OCI-LY3 (cell line): ENCODE data around the gene GTF2A2.

Experiments used
- H2AFZ ChIP-seq: fragments of 200-600, 300-600 bp; shearing (Covaris generic); 2 replicates; pipeline ENCODE4 v1.6.0; 2014; ENCODE audit warnings: antibody characterized with exemption, low read depth, low read length
- H3K27ac ChIP-seq: fragments of 200-600, 300-600 bp; sonication (generic); 2 replicates; pipeline ENCODE4 v1.5.1; 2014; ENCODE audit warnings: mild to moderate bottlenecking, low read length, moderate library complexity, mixed read lengths
- H3K27me3 ChIP-seq: fragments of 200-600, 300-600 bp; sonication (generic); 2 replicates; pipeline ENCODE4 v1.6.1; 2014; ENCODE audit warnings: low read depth, low read length, mixed read lengths
- H3K36me3 ChIP-seq: fragments of 200-600, 300-600 bp; sonication (generic); replicated peaks from 2 replicates; pipeline ENCODE3; 2014; ENCODE audit warnings: low read depth, low read length, mixed read lengths
- H3K4me1 ChIP-seq: fragments of 300-600, 200-600 bp; sonication (generic); 2 replicates; pipeline ENCODE4 v1.6.1; 2014; ENCODE audit warnings: low read length, mixed read lengths
- H3K4me2 ChIP-seq: fragments of 200-600, 300-600 bp; sonication (generic); 2 replicates; pipeline ENCODE4 v1.6.1; 2014; ENCODE audit warnings: low read length, mixed read lengths
- H3K4me3 ChIP-seq: fragments of 300-600, 200-600 bp; sonication (generic); 2 replicates; pipeline ENCODE4 v1.5.1; 2014; ENCODE audit warnings: antibody characterized with exemption, mild to moderate bottlenecking, low read length, moderate library complexity
- H3K79me2 ChIP-seq: fragments of 300-600, 200-600 bp; shearing (Covaris generic); 2 replicates; pipeline ENCODE4 v1.6.1; 2014; ENCODE audit warnings: mild to moderate bottlenecking, low read length, mixed read lengths
- H3K9ac ChIP-seq: fragments of 300-600, 200-600 bp; shearing (Covaris generic); 2 replicates; pipeline ENCODE4 v1.6.0; 2014; ENCODE audit warnings: mild to moderate bottlenecking, low read length, moderate library complexity
- H3K9me3 ChIP-seq: fragments of 200-600, 300-600 bp; shearing (Covaris generic); 2 replicates; pipeline ENCODE4 v1.6.1; 2014; ENCODE audit warnings: low read length, mixed read lengths; ENCODE audit not compliant: insufficient read depth
- H4K20me1 ChIP-seq: fragments of 200-600, 300-600 bp; sonication (generic); 2 replicates; pipeline ENCODE4 v1.6.1; 2016; ENCODE audit warnings: low read length, mixed read lengths; ENCODE audit not compliant: insufficient read depth
- EZH2phosphoT487 ChIP-seq: fragments of 200-600 bp; shearing (Covaris generic); IDR thresholded peaks from 2 replicates; pipeline ENCODE4 v1.6.1; 2018; ENCODE audit warnings: antibody characterized with exemption, mixed run types, low read depth
- TF ChIP-seq, protein P1 (sequence below): fragments of 200-600, 300-600 bp; sonication (generic); IDR thresholded peaks from 2 replicates; pipeline ENCODE4 v1.5.1; 2014; ENCODE audit warnings: antibody characterized with exemption, low read length, low read depth

The GTF2A2 gene

DNA sequence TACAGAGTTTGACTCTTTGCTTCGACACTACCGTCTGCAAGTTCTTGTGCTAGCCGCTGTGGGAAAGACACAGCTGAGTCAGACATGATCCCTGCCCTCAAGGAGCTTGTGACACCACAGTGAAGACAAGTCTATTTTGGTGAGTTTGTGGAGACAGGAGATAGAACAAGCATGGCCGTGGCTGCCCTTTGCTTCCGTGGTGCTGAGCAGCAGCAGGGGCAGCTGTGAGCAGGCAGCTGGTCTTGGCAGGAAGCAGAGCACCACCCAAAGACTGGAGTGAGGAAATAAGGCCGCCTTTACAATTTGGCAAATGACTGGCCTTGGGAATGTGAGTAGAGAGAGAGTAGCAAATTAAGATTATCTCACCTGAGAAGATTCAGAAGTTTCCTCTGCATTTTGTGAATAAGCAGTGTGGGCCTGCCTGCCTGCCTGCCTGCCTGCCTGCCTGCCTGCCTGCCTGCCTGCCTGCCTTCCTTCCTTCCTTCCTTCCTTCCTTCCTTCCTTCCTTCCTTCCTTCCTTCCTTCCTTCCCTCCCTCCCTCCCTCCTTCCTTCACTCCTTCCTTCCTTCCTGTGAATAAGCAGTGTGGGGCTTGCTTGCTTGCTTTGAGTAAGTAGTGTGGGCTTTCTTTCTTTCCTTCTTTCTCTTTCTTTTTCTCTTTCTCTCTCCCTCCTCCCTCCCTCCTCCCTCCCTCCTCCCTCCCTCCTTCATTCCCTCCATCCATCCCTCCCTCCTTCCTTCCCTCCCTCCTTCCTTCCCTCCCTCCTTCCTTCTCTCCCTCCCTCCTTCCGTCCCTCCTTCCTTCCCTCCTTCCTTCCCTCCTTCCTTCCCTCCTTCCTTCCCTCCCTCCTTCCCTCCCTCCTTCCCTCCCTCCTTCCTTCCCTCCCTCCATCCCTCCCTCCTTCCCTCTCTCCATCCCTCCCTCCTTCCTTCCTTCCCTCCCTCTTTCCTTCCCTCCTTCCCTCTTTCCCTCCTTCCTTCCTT, 47.3 kb downstream of the GTF2A2 start:
- Histone ChIP-seq H3K27me3 (no peaks in the 10 kb centered on the region), H3K9ac (no peak overlapping the region), H3K27ac (no peak overlapping the region), H2AFZ (no peak overlapping the region), H3K79me2 (no peaks in the 10 kb centered on the region), H3K4me2 (no peak overlapping the region), H3K4me3 (no peak overlapping the region), H3K36me3 (peaks cover 3% of the 10 kb centered on the region), H4K20me1 (no peaks in the 10 kb centered on the region), H3K9me3 (no peaks in the 10 kb centered on the region), H3K4me1 (peaks cover 14% of the 10 kb centered on the region)
- TF ChIP-seq, protein P1, sequence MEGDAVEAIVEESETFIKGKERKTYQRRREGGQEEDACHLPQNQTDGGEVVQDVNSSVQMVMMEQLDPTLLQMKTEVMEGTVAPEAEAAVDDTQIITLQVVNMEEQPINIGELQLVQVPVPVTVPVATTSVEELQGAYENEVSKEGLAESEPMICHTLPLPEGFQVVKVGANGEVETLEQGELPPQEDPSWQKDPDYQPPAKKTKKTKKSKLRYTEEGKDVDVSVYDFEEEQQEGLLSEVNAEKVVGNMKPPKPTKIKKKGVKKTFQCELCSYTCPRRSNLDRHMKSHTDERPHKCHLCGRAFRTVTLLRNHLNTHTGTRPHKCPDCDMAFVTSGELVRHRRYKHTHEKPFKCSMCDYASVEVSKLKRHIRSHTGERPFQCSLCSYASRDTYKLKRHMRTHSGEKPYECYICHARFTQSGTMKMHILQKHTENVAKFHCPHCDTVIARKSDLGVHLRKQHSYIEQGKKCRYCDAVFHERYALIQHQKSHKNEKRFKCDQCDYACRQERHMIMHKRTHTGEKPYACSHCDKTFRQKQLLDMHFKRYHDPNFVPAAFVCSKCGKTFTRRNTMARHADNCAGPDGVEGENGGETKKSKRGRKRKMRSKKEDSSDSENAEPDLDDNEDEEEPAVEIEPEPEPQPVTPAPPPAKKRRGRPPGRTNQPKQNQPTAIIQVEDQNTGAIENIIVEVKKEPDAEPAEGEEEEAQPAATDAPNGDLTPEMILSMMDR = no peak
- no peak for TF ChIP-seq EZH2phosphoT487

DNA sequence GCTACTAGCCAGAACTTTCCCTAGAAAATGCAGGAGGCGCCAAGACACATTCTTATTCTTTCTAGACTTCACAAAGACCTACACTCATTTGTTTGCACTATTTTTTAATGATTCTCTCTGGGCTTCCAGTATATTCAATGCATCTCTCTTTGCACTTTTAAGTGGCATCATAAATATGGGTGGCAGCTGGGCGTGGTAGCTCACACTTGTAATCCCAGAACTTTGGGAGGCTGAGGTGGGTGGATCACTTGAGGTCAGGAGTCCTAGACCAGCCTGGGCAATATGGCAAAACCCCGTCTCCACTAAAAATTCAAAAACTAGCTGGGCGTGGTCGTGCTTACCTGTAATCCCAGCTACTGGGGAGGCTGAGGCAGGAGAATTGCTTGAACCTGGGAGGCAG, 51.3 kb downstream of the GTF2A2 start:
- Histone ChIP-seq H3K4me2 (no peak overlapping the region), H3K9me3 (peaks cover 20% of the 10 kb centered on the region), H3K36me3 (peaks cover 21% of the 10 kb centered on the region), H3K4me3 (no peak overlapping the region), H3K9ac (no peak overlapping the region), H2AFZ (no peak overlapping the region), H3K79me2 (no peaks in the 10 kb centered on the region), H3K27ac (no peak overlapping the region), H4K20me1 (no peaks in the 10 kb centered on the region), H3K4me1 (no peaks in the 10 kb centered on the region), H3K27me3 (no peaks in the 10 kb centered on the region)
- TF ChIP-seq, protein P1 = no peak
- TF ChIP-seq EZH2phosphoT487 = no peak

DNA sequence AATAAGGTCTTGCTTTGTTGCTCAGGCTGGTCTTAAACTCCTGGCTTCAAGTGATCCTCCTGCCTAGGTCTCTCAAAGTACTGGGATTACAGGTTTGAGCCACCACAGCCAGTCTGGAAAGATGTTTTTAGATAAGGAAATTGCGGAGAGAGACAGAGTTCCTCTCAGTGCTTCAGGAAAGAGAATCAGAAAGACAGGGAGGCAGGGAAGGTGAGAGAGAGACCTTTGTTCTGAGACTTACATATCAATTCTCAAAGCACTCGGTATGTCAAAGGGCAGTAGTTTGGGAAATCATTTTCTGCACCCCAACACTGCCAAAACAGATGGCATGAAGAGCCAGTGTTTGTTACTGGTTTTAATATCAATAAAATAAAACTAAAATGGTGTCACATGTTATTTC, 58.9 kb downstream of the GTF2A2 start:
- H4K20me1 ChIP-seq = no peaks in the 10 kb centered on the region
- H3K9me3 ChIP-seq = peaks cover 13% of the 10 kb centered on the region
- H2AFZ ChIP-seq = no peak overlapping the region
- H3K79me2 ChIP-seq = no peaks in the 10 kb centered on the region
- no peak for TF ChIP-seq EZH2phosphoT487
- TF ChIP-seq, protein P1 = no peak
- no peak overlapping the region for H3K27ac ChIP-seq
- H3K27me3 ChIP-seq = no peaks in the 10 kb centered on the region
- 0 out of 2 replicates have a peak, but pooled peaks cover 3% of the 10 kb centered on the region for H3K4me1 ChIP-seq
- H3K36me3 ChIP-seq = peaks cover 9% of the 10 kb centered on the region
- H3K9ac ChIP-seq = no peak overlapping the region
- H3K4me2 ChIP-seq = no peak overlapping the region
- H3K4me3 ChIP-seq = no peak overlapping the region

DNA sequence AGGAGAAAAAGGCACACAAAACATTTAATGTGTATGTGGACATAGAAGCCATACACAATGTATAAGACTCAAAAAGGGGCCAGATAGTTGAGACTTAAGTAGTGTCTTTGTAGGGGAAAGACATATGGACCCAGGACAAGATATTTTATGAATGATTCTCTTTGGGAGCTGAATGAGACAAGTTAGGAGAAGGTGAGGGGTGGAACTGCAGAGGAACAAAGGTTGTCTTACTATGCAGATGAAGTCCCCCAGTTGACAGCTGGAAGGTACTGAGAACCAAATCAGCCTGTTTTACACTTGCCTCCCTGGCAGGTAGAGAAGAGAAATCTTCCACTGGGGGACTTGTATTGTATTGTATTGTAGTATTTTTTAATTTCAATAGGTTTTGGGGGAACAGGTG, 60.7 kb downstream of the GTF2A2 start:
- H3K27me3 ChIP-seq = no peaks in the 10 kb centered on the region
- peaks cover 6% of the 10 kb centered on the region for H3K9me3 ChIP-seq
- H2AFZ ChIP-seq = no peak overlapping the region
- H3K4me1 ChIP-seq = peaks cover 4% of the 10 kb centered on the region
- H3K4me3 ChIP-seq = no peak overlapping the region
- H3K27ac ChIP-seq = no peak overlapping the region
- no peak overlapping the region for H3K9ac ChIP-seq
- no peaks in the 10 kb centered on the region for H3K79me2 ChIP-seq
- TF ChIP-seq EZH2phosphoT487 = no peak
- TF ChIP-seq, protein P1 = no peak
- H4K20me1 ChIP-seq = no peaks in the 10 kb centered on the region
- H3K36me3 ChIP-seq = peaks cover 5% of the 10 kb centered on the region
- H3K4me2 ChIP-seq = no peak overlapping the region
